RKO (cell line): ENCODE results near the gene GRIK5.

Experiments
- DNase-seq: peaks from one replicate; pipeline ENCODE4 v3.0.0-alpha.2; 2016; ENCODE audit warnings: low spot score

GRIK5 gene

GRCh38 chr19:41956621-41957020 lies 113.4 kb downstream of the GRIK5 start:
- DNase-seq: no peak

- DNase-seq: no peak
These were observed 114.5 kb downstream of the GRIK5 start for GRCh38 chr19:41955521-41955920.

- DNase-seq: peak; percentile 54
These were observed 118.3 kb downstream of the GRIK5 start for GRCh38 chr19:41951686-41952172.
